Activated gamma-delta T cell (primary cell): ENCODE results near the gene TBC1D2.

Experiments used
- DNase-seq: peaks from one replicate; lab custom pipeline; 2025; lab: John Stamatoyannopoulos, UW

TBC1D2 gene

GRCh38 chr9:98241357-98242300, 13.8 kb downstream of the TBC1D2 start:
- no peak for DNase-seq

- no peak for DNase-seq
Observed at GRCh38 chr9:98240475-98240874, 15.0 kb downstream of the TBC1D2 start.

DNA sequence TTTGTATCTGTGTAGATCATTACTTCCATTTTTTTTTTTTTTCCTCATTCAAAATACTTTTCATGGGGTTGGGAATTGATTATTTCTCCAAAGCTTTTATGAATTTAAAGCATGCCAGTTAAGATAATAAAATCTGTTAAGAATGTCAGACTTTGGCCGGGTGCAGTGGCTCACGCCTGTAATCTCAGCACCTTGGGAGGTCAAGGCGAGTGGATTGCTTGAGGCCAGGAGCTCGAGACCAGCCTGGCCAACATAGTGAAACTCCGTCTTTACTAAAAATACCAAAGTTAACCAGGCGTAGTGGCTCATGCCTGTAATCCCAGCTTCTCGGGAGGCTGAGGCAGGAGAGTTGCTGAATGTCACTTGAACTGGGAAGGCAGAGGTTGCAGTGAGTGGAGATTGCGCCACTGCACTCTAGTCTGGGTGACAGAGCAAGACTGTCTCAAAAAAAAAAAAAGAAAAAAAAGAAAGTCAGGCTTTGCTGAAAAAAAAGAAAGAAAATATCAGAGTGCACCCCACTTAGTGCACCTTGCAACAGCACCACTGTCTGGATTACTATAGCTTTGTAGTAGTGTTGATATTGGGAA, 18.5 kb downstream of the TBC1D2 start:
- DNase-seq: no peak

- no peak for DNase-seq
Observed at GRCh38 chr9:98235126-98235525, 20.3 kb downstream of the TBC1D2 start.

- no peak for DNase-seq
Observed at GRCh38 chr9:98234245-98234825, 21.1 kb downstream of the TBC1D2 start.

DNA sequence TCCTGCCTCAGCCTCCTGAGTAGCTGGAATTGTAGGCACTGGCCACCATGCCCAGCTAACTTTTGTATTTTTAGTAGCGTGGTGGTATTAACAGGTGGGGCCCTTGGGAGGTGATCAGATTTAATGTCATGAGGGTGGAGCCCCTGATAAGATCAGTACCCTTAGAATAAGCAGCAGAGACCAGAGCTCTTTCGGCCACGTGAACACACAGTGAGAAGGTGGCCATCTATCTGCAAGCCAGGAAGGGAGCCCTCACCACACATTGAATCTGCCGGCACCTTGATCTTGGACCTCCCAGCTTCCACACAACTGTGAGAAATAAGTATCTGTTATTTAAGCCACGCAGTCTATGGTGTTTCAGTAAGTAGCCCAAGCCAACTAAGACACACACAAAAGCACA, 22.5 kb downstream of the TBC1D2 start:
- DNase-seq: no peak

DNA sequence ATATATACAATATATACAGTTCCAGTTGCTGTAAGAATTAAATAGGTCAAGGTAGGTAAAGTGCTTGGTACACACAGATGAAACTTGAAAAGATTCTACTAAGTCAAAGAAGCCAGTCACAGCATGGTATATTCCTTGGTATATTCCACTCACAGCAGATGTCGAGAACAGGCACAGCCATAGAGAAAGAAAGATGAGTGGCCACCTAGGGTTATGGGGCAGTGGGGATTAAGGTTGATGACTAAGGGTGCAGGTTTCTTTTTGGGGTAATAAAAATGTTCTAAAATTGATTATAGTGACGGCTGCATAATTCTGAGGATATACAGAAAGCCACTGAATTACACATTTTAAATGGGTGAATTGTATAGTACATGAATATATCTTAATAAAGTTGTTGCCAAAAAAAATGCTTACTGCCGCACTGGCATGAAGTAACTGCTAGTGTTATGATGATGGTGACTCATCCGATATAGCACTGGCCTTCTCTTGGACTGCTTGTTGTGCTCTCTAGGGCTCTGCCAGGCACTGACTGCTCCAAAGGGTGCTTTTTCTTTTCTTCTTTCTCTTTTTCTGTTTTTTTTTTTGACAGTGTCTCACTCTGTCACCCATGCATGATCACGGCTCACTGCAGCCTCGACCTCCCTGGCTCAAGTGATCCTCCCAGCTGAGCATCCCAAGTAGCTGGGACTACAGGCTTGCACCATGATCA, 23.5 kb downstream of the TBC1D2 start:
- no peak for DNase-seq

- no peak for DNase-seq
Observed at GRCh38 chr9:98230789-98231188, 24.7 kb downstream of the TBC1D2 start.

- no peak for DNase-seq
Observed at GRCh38 chr9:98230304-98230703, 25.1 kb downstream of the TBC1D2 start.

- DNase-seq: no peak
Observed at GRCh38 chr9:98229620-98230019, 25.8 kb downstream of the TBC1D2 start.

DNA sequence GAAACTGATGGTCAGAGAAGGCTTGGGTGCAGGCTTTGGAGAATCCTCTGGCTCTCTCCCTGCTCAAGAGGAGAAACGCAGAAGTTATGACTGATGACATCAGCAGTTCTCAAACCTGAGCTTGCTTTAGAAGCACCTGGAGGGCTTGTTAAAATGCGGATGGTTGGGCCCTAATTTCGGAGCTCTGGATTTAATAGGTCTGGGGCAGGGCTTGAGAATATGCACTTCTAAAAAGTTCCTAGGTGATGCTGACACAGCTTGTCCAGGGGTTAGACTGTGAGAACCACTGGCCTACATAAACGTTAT, 26.4 kb downstream of the TBC1D2 start:
- no peak for DNase-seq

- no peak for DNase-seq
Observed at GRCh38 chr9:98228392-98229089, 26.9 kb downstream of the TBC1D2 start.

DNA sequence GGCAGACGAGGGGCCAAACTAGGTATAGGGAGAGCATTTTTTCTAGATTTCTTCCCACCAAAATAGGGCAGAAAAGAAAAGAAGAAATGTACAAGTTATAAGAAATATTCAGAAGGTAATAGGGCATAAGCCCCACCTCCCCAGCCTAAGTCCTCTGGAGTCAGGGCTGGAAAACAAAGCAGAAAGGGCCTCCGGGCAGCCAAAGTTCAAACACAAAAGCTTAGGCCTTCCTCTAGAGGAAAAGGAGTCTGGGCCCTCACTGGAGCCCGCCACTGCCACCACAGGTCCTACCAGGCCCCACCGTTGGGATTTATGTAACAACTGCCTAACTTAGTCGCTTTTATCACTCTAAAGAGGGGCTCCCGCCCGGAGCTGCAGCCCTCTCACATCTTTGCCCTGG, 27.6 kb downstream of the TBC1D2 start:
- DNase-seq: no peak

GRCh38 chr9:98226957-98227356, 28.5 kb downstream of the TBC1D2 start:
- DNase-seq: no peak

DNA sequence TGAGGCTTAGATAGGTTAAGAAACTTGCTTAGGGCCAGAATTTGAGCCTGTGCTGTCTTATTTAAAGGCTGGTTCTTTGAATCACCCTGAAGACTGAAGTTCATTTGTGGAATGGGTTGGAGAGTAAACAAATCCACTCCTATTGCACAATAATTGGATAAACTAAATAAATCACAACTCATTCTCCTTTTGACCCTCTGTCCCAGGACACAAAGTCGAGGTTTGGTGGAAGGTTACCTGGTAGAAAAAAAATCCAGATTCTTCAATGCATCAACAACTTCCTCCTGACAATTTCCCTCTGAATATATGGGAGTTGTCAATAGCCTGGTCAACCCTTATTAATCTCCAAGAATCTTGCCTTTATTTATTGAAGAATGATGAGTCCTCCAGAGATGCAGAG, 28.9 kb downstream of the TBC1D2 start:
- no peak for DNase-seq

- DNase-seq: no peak
Observed at GRCh38 chr9:98225015-98225442, 30.4 kb downstream of the TBC1D2 start.

DNA sequence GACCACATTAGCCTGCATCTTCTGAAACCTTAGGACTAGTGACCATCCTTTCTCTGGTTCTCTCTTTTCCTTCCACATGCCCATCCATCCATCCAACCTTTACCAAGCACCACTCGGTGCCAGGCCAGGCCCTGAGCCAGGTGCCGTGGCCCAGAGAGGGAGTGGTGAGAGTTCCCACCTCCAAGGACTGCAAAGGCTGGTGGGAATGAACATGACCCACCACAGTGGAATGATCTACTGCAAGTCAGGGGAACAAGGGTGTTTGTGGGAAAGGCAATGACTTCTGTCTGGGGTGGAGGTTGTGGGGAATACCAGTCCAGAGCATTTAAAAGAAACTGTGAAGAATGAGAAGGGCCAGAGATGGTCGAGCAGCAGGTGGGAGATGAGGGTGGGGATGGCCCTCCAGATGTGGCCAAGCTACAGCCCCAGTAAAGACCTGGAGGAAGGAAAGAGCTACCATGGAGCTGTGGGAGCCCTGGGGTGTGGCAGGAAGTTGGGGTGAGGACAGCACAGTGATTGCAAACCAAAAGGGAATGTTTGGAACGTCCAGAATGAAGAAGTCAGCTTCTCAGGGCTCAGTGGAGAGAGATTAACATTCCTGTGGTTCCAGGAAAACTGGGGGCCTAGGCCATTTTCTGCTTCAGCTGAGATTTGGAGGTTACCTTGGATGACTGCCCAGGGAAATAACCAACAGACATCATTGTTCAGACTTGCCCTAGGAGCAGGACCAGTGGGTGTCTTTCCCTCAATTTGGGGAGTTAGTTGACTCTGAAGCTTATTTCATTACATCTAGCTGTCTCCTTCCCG, 32.4 kb downstream of the TBC1D2 start:
- DNase-seq: no peak

- DNase-seq: no peak
Observed at GRCh38 chr9:98220911-98221310, 34.5 kb downstream of the TBC1D2 start.

DNA sequence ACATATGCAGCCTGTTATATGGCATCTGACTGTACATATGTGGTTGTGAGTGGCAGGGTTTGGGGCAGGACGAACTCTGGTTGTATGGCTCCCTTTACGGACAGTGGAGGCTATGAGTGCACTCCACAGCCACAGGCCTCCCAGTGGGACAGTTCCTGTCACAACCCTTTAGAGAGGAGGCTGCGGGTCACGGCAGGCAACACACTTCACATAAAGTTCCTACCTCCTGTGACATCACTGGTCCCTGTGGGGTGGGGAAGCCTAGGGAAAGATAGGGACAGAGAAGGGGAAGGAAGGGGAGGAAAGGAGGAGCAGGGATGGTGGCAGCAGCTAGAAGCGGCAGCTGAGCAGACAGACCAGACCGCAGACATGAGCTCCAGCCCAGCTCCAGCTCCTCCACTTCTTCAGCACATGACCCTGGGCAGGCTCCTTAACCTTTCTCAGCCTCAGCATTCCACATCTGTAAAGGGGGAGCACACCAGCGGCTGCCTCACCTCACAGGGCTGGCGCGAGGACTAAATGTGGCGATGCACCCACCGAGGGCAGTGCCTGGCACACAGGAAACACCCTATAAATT, 35.6 kb downstream of the TBC1D2 start:
- no peak for DNase-seq

- DNase-seq: no peak
Observed at GRCh38 chr9:98219364-98219716, 36.1 kb downstream of the TBC1D2 start.
